Adipose tissue (tissue), 3 donors: Measurements from ENCODE around the gene NKAIN1. TPM values are rescaled to one million over a fixed set of nuclear protein-coding genes. Genes with fewer than 3 reads are reported as not detected.
"Not testable (repeated sequence)": the region's sequence is repeated elsewhere in the genome, so short reads cannot be mapped to it uniquely, and the experiment has no call there.

Experiments
- H3K27ac ChIP-seq: one replicate; pipeline ENCODE4 v1.5.1; 2013; ENCODE audit warnings: low read depth, low read length
- WGBS, 3 donors: extraction: QIAGEN DNeasy Blood & Tissue Kit; methylation state at CpG; one replicate each; pipeline ENCODE4 v1.1.7; 2013; 5-methylcytosine and 5-hydroxymethylcytosine counted together
- polyA plus RNA-seq, 3 donors: library from polyadenylated mRNA; stranded (reverse); fragments of 200-250 nt; gene quantifications; one replicate each; pipeline ENCODE4 v1.2.3, GENCODE V29; 2013
- donor health status: healthy with polysubstance abuse.
- donor health status: Bipolar disorder and iron deficiency.
- donor health status: healthy.

Gene NKAIN1
- polyA plus RNA-seq, 3 donors = 0.03 to 0.15 (median 0.11) TPM

- no peak overlapping the region for H3K27ac ChIP-seq
- 87 to 90% (median 88%) methylated on average over 3 of the region's 3 CpGs for WGBS, 3 donors
Measured at GRCh38 chr1:31207046-31207445, 32.6 kb downstream of the NKAIN1 start.

GRCh38 chr1:31203215-31203614 lies 36.5 kb downstream of the NKAIN1 start:
- no peak overlapping the region for H3K27ac ChIP-seq
- 76 to 86% (median 77%) methylated on average over 9 to 10 of the region's 10 CpGs for WGBS, 3 donors

GRCh38 chr1:31201931-31202360 lies 37.7 kb downstream of the NKAIN1 start:
- WGBS, 3 donors = 75 to 83% (median 78%) methylated on average over 5 of the region's 5 CpGs
- H3K27ac ChIP-seq = no peak overlapping the region

- whole genome bisulfite sequencing, 3 donors = 63 to 65% (median 64%) methylated on average over 21 to 22 of the region's 22 CpGs
- H3K27ac ChIP-seq = no peak overlapping the region
Measured at GRCh38 chr1:31199949-31200348, 39.7 kb downstream of the NKAIN1 start.

GRCh38 chr1:31199236-31199790 lies 40.4 kb downstream of the NKAIN1 start:
- WGBS, 3 donors = 60 to 73% (median 72%) methylated on average over 8 of the region's 8 CpGs
- H3K27ac ChIP-seq = no peak overlapping the region

GRCh38 chr1:31198600-31198999 lies 41.1 kb downstream of the NKAIN1 start:
- 43 to 58% (median 57%) methylated on average over 7 of the region's 7 CpGs for WGBS, 3 donors
- no peak overlapping the region for H3K27ac ChIP-seq

GRCh38 chr1:31198150-31198549 lies 41.5 kb downstream of the NKAIN1 start:
- WGBS, 3 donors = 73 to 84% (median 81%) methylated on average over 7 of the region's 7 CpGs
- H3K27ac ChIP-seq = no peak overlapping the region

GRCh38 chr1:31196685-31197084 lies 43.0 kb downstream of the NKAIN1 start:
- no peak overlapping the region for H3K27ac ChIP-seq
- WGBS, 3 donors = 71 to 89% (median 74%) methylated on average over 2 of the region's 2 CpGs

- 83 to 89% (median 88%) methylated on average over 10 of the region's 10 CpGs for WGBS, 3 donors
Measured at GRCh38 chr1:31195267-31195666, 44.4 kb downstream of the NKAIN1 start.

GRCh38 chr1:31193729-31194128 lies 46.0 kb downstream of the NKAIN1 start:
- H3K27ac ChIP-seq = no peak overlapping the region
- 66 to 76% (median 72%) methylated on average over 5 of the region's 5 CpGs for WGBS, 3 donors

More at GRCh38 chr1:31195267-31195666, 44.4 kb downstream of the NKAIN1 start:
- not testable (repeated sequence) for H3K27ac ChIP-seq

- WGBS, 3 donors = 81 to 92% (median 81%) methylated on average over 1 of the region's 1 CpG
Measured at GRCh38 chr1:31191281-31191680, 48.4 kb downstream of the NKAIN1 start.

GRCh38 chr1:31189696-31190674 lies 49.7 kb downstream of the NKAIN1 start:
- WGBS, 3 donors = 78 to 88% (median 81%) methylated on average over 4 of the region's 4 CpGs

More at GRCh38 chr1:31191281-31191680, 48.4 kb downstream of the NKAIN1 start:
- no peak overlapping the region for H3K27ac ChIP-seq

GRCh38 chr1:31183927-31184554 lies 55.6 kb downstream of the NKAIN1 start:
- no peak overlapping the region for H3K27ac ChIP-seq
- 37 to 48% (median 42%) methylated on average over 6 of the region's 6 CpGs for WGBS, 3 donors

More at GRCh38 chr1:31189696-31190674, 49.7 kb downstream of the NKAIN1 start:
- no peak overlapping the region for H3K27ac ChIP-seq

GRCh38 chr1:31183126-31183525 lies 56.6 kb downstream of the NKAIN1 start:
- 72 to 82% (median 80%) methylated on average over 6 of the region's 6 CpGs for WGBS, 3 donors
- no peak overlapping the region for H3K27ac ChIP-seq

GRCh38 chr1:31182352-31182751 lies 57.3 kb downstream of the NKAIN1 start:
- WGBS, 3 donors = 2% methylated on average over 16 to 18 of the region's 18 CpGs
- H3K27ac ChIP-seq = no peak overlapping the region

- 1 to 7% (median 6%) methylated on average over 49 to 52 of the region's 52 CpGs for WGBS, 3 donors
Measured at GRCh38 chr1:31181515-31182343, 58.0 kb downstream of the NKAIN1 start.

GRCh38 chr1:31180338-31180737 lies 59.3 kb downstream of the NKAIN1 start:
- WGBS, 3 donors = 78 to 83% (median 79%) methylated on average over 6 of the region's 6 CpGs
- H3K27ac ChIP-seq = no peak overlapping the region

More at GRCh38 chr1:31181515-31182343, 58.0 kb downstream of the NKAIN1 start:
- no peak overlapping the region for H3K27ac ChIP-seq

GRCh38 chr1:31176291-31176690 lies 63.4 kb downstream of the NKAIN1 start:
- not testable (repeated sequence) for H3K27ac ChIP-seq
- WGBS, 3 donors = 90 to 95% (median 95%) methylated on average over 24 to 33 of the region's 33 CpGs
